ENCODE results near the gene ZBTB2.
"Not testable (repeated sequence)": the region's sequence is repeated elsewhere in the genome, so short reads cannot be mapped to it uniquely, and the experiment has no call there.

Gene ZBTB2

GRCh38 chr6:151325075-151326050 is 66.0 kb downstream of the ZBTB2 start:
- DNase-seq: peak; percentile 7 to 14

GRCh38 chr6:151324488-151324825 is 66.9 kb downstream of the ZBTB2 start:
- no peak for DNase-seq

DNA sequence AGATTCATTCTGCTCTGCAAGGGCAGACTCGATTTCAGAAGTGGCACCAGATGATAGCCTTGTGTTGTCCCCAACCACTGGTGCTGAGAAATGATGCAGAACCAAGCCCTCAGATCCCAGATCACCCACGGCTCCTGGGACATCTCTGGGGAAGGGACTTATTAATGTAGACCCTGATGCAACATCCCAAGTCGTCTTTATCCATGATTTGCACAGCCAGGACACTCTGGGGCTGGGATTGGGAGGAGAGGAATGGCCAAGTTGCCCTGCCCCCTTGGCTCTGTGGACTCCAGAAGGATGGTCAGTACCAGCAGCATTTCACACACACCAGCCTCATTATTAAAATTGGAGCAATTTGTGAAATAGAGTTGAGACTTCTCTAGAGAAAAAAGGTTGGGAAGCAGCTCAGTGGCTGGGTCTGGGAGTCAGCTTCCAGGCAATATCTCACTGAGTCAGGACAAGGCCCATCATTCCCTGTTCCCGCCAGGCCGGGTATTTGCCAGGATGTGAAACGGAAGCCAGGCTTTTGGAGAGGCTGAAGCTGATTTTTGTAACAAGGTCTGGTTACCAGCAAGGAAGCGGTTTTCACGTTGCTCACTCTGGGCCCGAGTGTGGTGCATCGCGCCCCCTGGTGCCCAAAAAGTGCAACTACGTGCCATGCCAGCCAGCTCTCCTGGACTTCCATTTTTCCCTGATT is 67.4 kb downstream of the ZBTB2 start:
- DNase-seq: peak; percentile 71 to 81

DNA sequence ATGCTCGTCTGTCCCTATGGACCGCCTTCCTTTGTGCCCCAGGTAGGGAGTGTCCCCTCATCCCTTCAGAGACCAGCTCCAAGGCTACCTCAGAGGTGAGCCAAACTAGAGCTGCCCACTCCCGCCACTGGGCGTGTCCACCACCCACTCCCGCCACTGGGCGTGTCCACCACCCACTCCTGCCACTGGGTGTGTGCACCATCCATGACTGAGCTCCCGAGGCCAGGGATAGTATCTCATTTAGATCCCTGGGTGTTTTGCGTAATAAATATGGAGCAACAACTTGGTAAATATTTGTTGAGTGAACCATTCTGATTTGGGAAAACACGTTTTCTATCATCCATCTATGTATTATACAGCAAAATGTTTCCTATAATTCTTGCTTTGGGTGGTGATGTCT is 68.8 kb downstream of the ZBTB2 start:
- DNase-seq: no peak

- no peak for DNase-seq
These were observed 69.9 kb downstream of the ZBTB2 start for GRCh38 chr6:151321438-151321837.

DNA sequence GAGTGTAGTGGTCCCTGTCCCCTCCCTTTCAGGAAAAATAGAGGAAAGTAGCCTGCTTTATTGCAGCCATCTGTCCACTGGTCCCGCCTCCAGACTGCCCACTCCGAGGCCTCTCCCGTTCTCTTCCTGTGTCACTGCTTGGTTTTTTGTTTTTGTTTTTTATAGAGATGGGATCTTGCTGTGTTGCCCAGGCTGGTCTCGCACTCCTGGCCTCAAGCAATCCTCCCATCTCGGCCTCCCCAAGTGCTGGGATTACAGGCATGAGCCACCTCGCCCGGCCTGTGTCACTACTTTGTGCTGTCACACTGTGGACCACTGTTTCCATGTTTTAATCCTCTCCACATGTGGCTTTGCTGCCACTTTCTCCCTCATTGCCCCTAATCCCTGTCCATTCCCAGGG is 71.2 kb downstream of the ZBTB2 start:
- no peak for DNase-seq

GRCh38 chr6:151317995-151318365 is 73.4 kb downstream of the ZBTB2 start:
- no peak for DNase-seq

- DNase-seq: no peak
These were observed 74.0 kb downstream of the ZBTB2 start for GRCh38 chr6:151317103-151317994.

GRCh38 chr6:151315661-151316060 is 75.7 kb downstream of the ZBTB2 start:
- DNase-seq: not testable (repeated sequence)
